Panc1 (cell line): Measurements from ENCODE around the gene DLGAP4. TPM values are rescaled to one million over a fixed set of nuclear protein-coding genes. Genes with fewer than 3 reads are reported as not detected.

ENCODE experiments used
- ATAC-seq: fragments of 200-7000 bp; cut with Tn5 transposase; 2 replicates; pipeline ENCODE4 v1.9.1; 2020; ENCODE audit warnings: mild to moderate bottlenecking, moderate library complexity
- BruUV-seq: library from RNA; stranded (reverse); fragments of 400-500 nt; replicated peaks from 2 replicates; lab custom pipeline; 2021; lab: Mats Ljungman, UMichigan
- CTCF ChIA-PET: fragments of 300-600 bp; sonication (Branson Sonifier 250); formaldehyde crosslinking; loops from one replicate; lab custom pipeline; 2022; ENCODE audit warnings: antibody characterized with exemption; lab: Charles Lee
- POLR2A ChIA-PET: fragments of 300-600 bp; sonication (Branson Sonifier 250); formaldehyde crosslinking; loops from one replicate; lab custom pipeline; 2022; ENCODE audit warnings: antibody characterized with exemption; lab: Charles Lee
- DNase-seq: peaks from one replicate; pipeline ENCODE4 v3.0.0-alpha.2; 2010; ENCODE audit warnings: low read depth, low spot score
- H3K27ac ChIP-seq: 2 replicates; pipeline ENCODE4 v1.5.1; 2011; ENCODE audit warnings: mild to moderate bottlenecking, low read length, inconsistent platforms
- H3K27me3 ChIP-seq: fragments of 200-500 bp; sonication (Bioruptor generic); 2 replicates; pipeline ENCODE4 v1.6.0; 2014; ENCODE audit warnings: low read length, inconsistent platforms; ENCODE audit not compliant: control insufficient read depth, insufficient read depth
- H3K36me3 ChIP-seq: fragments of 200-500 bp; sonication (Bioruptor generic); 2 replicates; pipeline ENCODE4 v1.5.1; 2014; ENCODE audit warnings: inconsistent platforms, mild to moderate bottlenecking, low read length, moderate library complexity; ENCODE audit not compliant: control insufficient read depth, insufficient read depth
- H3K4me1 ChIP-seq: 2 replicates; pipeline ENCODE4 v1.5.1; 2011; ENCODE audit warnings: inconsistent platforms, mild to moderate bottlenecking, low read length, moderate library complexity; ENCODE audit not compliant: control insufficient read depth, insufficient read depth
- H3K4me3 ChIP-seq, 2 experiments: 2 replicates each; pipeline ENCODE4 v1.5.1; 2011 to 2012; ENCODE audit warnings: low read depth in 2 of 2, low read length in 2 of 2, mild to moderate bottlenecking in 2 of 2, inconsistent platforms in 1 of 2, moderate library complexity in 1 of 2
- H3K9me3 ChIP-seq: fragments of 200-500 bp; sonication (Bioruptor generic); 2 replicates; pipeline ENCODE4 v1.5.1; 2014; ENCODE audit warnings: low read depth, mild to moderate bottlenecking, inconsistent platforms, low read length, moderate library complexity; ENCODE audit not compliant: control insufficient read depth, insufficient read depth
- CTCF ChIP-seq: fragments of 450-650 bp; IDR thresholded peaks from 2 replicates; pipeline ENCODE4 v1.5.1; 2017; ENCODE audit warnings: mild to moderate bottlenecking
- POLR2AphosphoS5 ChIP-seq: IDR thresholded peaks from 2 replicates; pipeline ENCODE4 v1.6.1; 2012; ENCODE audit warnings: mild to moderate bottlenecking, low read depth, low read length, moderate library complexity
- REST ChIP-seq, 2 experiments: IDR thresholded peaks; 2 replicates each; pipeline ENCODE4 v1.6.1; 2011 to 2012; ENCODE audit warnings: low read depth in 2 of 2, control low read depth in 1 of 2, low read length in 1 of 2, mild to moderate bottlenecking in 1 of 2, moderate library complexity in 1 of 2; ENCODE audit not compliant: insufficient read depth in 1 of 2
- SIN3A ChIP-seq: IDR thresholded peaks from 2 replicates; pipeline ENCODE4 v1.6.1; 2012; ENCODE audit warnings: low read depth, mild to moderate bottlenecking, low read length, moderate library complexity, borderline replicate concordance; ENCODE audit not compliant: insufficient read depth
- TCF7L2 ChIP-seq: IDR thresholded peaks from 2 replicates; pipeline ENCODE4 v1.6.1; 2011; ENCODE audit warnings: mild to moderate bottlenecking, low read depth, low read length, inconsistent platforms
- in situ Hi-C: cut with HindIII; loops from 2 replicates; pipeline ENCODE4 v1.10.0; 2016; ENCODE audit warnings: low sequenced_read_pairs, low pct_unique_long_range_greater_than_20kb
- intact Hi-C: fragments of 100-400 bp; cut with micrococcal nuclease; formaldehyde crosslinking; loops from one replicate; pipeline ENCODE4 v1.10.0; 2022; ENCODE audit not compliant: unreplicated experiment
- total RNA-seq: library from RNA; stranded (reverse); gene quantifications from one replicate; pipeline ENCODE4 v1.2.1, GENCODE V29; 2021; ENCODE audit not compliant: unreplicated experiment

The DLGAP4 gene
- total RNA-seq, 1 experiment from 2014 or later: 52.5 TPM

- ChIA-PET CTCF (no interaction called here), POLR2A (no interaction called here)
- no peaks in the 10 kb centered on the region for H3K27me3 ChIP-seq
- no peaks in the 10 kb centered on the region for H3K36me3 ChIP-seq
- H3K4me1 ChIP-seq: no peaks in the 10 kb centered on the region
- in situ Hi-C loops (no loop called here), intact Hi-C loops (no loop called here)
- H3K9me3 ChIP-seq: no peaks in the 10 kb centered on the region
- no peak for ATAC-seq
- DNase-seq: no peak
- H3K27ac ChIP-seq: no peak overlapping the region
- TF ChIP-seq CTCF: no peak
- TF ChIP-seq POLR2AphosphoS5: no peak
- no peak for TF ChIP-seq SIN3A
- TF ChIP-seq TCF7L2: no peak
- no peak for TF ChIP-seq REST (IDR thresholded peaks at IDR 0.05; ENCODE audit: insufficient read depth in 1 of 2, low read depth in 2 of 2, low read length in 1 of 2)
- H3K4me3 ChIP-seq: no peak overlapping the region
- no TSS peak for BruUV-seq
Measured at GRCh38 chr20:36555248-36555647, 249.1 kb downstream of the DLGAP4 start.

- Histone ChIP-seq H3K4me1 (no peaks in the 10 kb centered on the region), H3K4me3 (no peak overlapping the region), H3K27me3 (no peaks in the 10 kb centered on the region), H3K36me3 (no peaks in the 10 kb centered on the region), H3K9me3 (peaks cover 4% of the 10 kb centered on the region; the same call in 1 of the 2 replicates), H3K27ac (no peak overlapping the region)
- CTCF ChIA-PET: no interaction called here
- DNase-seq (no peak), ATAC-seq (no peak)
- intact Hi-C loops: no loop called here
- TF ChIP-seq REST (IDR thresholded peaks at IDR 0.05; ENCODE audit: insufficient read depth in 1 of 2, low read depth in 2 of 2, low read length in 1 of 2): no peak
- no peak for TF ChIP-seq TCF7L2
- no peak for TF ChIP-seq SIN3A
- TF ChIP-seq CTCF: no peak
- no peak for TF ChIP-seq POLR2AphosphoS5
- in situ Hi-C loops: no loop called here
- POLR2A ChIA-PET: no interaction called here
- BruUV-seq: no TSS peak
Measured at GRCh38 chr20:36562724-36563123, 256.6 kb downstream of the DLGAP4 start.
